ENCODE data around the gene AOC2.

The AOC2 gene, protein sequence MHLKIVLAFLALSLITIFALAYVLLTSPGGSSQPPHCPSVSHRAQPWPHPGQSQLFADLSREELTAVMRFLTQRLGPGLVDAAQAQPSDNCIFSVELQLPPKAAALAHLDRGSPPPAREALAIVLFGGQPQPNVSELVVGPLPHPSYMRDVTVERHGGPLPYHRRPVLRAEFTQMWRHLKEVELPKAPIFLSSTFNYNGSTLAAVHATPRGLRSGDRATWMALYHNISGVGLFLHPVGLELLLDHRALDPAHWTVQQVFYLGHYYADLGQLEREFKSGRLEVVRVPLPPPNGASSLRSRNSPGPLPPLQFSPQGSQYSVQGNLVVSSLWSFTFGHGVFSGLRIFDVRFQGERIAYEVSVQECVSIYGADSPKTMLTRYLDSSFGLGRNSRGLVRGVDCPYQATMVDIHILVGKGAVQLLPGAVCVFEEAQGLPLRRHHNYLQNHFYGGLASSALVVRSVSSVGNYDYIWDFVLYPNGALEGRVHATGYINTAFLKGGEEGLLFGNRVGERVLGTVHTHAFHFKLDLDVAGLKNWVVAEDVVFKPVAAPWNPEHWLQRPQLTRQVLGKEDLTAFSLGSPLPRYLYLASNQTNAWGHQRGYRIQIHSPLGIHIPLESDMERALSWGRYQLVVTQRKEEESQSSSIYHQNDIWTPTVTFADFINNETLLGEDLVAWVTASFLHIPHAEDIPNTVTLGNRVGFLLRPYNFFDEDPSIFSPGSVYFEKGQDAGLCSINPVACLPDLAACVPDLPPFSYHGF

DNA sequence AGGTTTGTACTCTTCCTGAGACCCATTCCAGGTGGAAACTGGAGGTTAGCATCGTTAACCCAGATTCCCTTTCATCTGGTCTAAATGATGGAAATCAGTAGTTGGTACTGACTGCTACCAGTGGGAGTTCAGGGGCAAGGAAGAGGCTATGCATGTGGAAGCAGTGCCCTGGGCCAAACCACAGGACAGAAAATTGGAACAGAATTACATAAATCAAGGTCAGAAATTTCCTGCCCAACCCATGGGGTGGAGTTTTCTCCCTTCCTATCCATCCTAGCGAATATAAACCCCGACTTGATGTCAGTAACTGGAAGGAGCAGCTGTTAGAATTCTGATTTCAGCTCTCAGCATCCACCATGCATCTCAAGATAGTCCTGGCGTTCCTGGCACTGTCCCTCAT lies at the start of gene AOC2:
Gene AOC2, plus strand, starts transcription at position 310 of the 400 bp plus-strand sequence. Its CDS starts 47 bp downstream, at position 357.
- no peak for DNase-seq

DNA sequence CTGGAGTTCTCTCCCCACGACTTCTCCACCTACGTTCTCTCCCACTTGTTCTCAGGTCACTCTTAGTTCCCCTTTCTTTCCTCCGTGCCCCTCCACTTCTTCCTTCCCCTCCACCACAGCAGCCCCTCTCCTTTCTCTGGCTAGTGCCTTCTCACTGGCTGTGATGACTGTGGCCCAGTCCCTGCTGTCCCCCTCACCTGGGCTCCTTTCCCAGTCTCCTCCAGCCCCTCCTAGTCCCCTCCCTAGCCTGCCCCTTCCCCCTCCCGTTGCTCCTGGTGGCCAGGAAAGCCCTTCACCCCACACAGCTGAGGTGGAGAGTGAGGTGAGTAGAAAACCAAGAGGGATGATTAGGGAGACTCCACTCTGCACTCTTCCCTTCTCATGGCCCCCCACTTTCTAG lies 49.3 kb upstream of the AOC2 start:
- no peak for DNase-seq

DNA sequence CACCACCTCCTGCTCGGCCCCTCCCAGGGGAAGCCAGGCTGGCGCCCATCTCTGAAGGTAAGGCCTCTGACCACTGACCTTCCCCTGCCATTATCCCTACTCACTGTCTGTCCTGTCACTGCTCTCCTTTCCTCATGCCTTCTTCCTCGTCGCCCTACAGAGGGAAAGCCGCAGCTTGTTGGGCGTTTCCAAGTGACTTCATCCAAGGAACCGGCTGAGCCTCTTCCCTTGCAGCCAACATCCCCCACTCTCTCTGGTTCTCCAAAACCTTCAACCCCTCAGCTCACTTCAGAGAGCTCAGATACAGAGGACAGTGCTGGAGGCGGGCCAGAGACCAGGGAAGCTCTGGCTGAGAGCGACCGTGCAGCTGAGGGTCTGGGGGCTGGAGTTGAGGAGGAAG lies 48.9 kb upstream of the AOC2 start:
- no peak for DNase-seq

DNA sequence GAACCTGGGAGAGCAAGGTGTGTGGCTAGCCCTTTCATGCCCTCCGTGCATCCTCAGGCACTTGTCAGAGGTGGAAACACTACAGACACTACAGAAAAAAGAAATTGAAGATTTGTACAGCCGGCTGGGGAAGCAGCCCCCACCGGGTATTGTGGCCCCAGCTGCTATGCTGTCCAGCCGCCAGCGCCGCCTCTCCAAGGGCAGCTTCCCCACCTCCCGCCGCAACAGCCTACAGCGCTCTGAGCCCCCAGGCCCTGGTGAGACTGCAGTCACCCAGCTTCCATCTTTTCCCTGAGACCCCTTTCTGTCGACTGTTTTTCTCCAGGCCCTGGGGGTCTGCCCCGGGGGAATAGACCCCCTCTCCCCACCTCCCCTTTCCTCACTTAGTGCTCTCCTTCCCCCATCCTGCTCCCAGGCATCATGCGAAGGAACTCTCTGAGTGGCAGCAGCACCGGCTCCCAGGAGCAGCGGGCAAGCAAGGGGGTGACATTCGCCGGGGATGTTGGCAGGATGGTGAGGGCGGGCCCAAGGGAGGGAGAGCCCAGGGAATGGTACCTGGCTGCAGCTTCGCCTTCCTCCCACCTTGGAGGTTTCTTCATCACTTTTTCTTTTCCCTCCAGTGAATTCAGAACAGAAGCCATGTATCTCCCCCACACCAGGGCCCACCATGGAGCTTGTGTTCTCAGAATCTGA lies 48.2 kb upstream of the AOC2 start:
- no peak for DNase-seq

DNA sequence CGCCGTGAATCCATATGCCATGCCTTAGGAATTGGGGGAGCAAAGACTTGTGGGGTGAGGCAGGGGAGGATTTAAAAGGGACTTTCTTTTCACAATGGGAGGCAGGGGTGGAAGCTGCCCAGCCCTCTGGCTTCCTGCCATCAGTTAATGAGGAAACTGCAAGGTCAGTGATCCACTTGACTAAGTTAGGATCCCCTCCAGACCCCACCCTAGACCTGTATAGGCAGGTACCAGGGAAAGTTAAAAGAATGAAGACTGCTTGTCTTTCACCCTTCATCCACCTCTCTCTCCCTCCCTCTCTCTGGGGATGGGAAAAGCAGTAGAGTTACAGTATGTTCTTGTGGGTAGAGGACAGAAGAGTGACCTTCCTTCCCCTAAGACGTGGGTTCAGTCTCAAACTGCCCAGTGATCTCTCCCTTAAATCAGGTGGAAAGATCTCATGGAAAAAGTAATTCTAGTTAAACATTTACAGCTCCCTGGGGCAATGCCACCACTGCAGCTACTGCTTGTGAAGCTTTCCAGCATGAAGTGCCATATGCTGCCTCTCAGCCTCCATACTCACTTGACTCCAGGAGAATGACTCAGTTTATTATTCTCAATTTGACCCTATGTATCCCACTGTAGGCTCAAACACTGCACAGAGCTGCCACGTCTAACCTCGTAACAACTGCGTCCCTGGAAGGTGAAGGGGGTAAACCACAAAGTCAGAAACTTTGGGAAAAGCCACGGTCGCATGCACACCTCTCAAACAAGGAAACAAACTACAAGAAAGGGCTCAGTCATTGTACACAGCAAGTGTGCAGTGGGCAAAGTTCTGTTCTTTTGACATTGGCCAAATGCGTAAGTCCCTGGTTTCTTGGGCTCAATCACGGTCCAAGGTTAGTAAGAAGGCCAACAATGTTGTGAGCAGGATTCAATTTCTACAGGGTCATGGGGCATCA lies 47.0 kb upstream of the AOC2 start:
- DNase-seq: no peak

DNA sequence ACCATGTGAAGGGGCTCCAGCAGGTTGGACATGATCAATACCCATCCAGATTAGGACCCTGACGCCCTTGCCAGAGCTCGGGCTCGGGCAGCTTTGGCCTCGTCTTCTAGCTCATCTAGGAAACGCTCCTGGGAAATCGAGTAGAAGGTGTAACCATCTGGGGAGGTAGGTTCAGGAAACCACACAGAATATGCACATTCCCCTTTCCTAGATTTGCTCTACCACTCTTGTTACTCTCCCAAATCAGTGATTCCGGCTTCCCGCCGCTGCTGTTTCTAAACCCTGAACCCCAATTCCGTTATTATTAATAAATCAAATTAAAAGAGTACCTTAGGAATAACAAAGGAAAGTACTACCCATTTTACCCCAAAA lies 46.4 kb upstream of the AOC2 start:
- DNase-seq: no peak

DNA sequence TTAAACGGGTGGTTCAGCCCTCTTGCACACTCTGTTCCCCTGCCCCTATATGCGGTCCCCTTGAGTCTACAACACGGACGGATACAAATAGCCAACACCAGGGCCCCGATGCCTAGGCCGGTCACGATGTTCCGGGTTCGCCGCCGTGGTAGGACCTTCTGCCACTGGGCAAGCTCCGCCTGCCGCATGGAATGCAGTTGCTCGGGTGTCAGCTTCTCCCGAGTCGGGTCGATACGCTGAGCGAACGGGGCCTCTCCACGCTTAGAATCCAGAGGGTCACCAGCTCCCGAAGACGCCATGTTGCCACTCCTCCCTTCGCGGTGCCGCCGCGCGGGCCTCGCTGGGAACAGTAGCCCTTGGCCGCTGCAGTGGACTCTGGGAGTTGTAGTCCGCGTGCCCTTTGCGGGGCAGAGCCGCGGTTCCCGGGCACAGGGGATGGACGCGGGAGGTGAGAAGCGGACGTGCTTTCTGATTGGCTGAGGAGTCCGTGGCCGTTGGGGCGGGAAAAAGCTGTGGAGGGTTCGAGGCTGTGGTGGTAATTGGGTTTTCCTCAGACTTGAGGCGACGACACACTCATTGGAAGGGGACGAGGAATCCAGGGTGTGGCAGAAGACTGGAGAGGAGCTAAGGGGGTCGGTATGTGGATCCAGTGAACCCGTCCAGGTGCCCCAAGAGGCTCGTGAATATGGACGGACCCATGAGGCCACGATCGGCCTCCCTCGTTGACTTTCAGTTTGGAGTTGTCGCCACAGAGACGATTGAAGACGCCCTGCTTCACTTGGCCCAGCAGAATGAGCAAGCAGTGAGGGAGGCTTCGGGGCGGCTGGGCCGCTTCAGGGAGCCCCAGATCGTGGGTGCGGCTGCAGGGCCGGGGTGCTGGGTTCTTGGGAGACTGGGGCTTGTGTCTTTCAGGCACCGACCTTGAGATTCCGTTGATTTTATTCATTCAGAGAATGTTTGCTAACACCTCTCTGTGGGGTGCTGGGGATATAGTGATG lies 45.7 kb upstream of the AOC2 start, which contains the start of the genes CNTD1 and COA3:
Gene CNTD1, plus strand, starts transcription at position 479 of the 998 bp plus-strand sequence. Its CDS starts 207 bp downstream, at position 686.
Gene COA3, minus strand, starts transcription at position 322 of the 998 bp plus-strand sequence. Its CDS starts 23 bp downstream, at position 299.
- DNase-seq: peak; percentile 72

DNA sequence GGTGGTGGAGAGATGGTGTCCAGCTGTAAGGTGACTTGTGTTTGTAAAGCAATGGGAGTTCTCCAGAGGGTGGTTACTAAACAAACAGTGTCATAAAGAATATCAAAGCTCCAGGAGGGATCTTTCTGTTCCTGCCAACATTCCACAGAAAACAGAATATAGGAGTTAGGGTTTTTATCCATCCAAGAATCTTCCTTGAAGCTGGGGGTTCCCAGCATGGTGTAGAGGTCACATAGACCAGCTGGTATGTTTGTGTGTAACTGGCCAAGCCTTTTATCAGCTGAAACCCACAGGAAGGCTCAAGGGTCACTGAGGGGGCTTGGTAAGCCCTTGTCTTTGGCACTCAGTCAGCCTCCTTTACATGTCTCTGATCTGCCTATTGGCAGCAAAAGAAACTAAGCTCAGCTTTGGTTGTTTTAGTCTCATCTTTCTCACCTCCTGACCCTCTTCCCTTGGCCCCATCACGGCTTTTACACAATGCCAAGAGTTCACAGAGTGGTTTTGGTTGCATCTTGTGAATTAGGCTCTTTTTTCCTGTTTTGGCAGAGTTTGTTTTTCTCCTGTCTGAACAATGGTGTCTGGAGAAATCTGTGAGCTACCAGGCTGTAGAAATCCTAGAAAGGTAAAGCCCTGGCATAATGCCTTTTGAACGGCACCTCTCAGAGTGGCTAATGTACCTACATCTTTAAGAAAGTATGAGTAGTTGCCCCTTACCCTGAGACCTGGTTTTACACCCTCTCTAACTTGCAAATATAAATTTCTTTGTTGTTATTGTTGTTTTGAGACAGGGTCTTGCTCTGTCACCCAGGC lies 41.1 kb upstream of the AOC2 start:
- no peak for DNase-seq

DNA sequence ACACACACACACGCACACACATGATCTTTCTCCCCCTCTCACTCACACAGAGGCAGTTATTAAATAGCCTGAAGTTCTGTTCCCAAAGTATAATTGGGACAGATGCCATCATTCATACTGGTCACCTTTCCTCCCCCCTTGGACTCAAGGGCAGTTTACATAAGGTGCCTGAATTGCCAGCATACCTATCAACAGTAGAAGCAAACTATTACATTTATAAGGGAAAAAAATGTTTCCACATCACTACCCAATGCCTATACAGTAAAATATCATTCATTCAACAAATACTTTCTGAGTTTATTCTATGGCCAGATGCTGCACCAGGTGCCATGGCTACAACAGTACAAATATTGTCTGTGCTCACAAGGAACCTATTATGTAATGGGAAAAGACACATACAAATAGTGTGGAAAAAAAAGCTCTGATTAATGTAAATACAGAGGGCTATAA lies 39.4 kb upstream of the AOC2 start:
- DNase-seq: no peak

DNA sequence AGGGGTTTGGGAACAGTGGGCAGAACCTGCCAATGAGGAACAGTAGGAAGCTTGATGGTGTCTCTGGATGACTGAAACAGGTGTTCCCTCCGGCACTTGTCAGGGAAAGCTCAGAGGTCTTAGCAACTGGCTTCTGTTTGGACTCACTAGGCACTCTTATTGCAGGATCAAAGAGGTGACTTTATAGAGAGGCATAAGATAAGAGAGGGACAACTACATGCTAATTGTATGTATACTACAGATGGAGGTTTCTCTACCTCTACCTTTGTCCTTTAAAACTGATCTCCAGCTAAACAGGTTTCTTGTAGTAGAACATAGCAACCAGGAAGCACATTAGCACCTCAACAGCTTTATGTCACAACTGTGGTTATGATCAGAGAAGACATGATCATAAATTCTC lies 38.1 kb upstream of the AOC2 start:
- no peak for DNase-seq

DNA sequence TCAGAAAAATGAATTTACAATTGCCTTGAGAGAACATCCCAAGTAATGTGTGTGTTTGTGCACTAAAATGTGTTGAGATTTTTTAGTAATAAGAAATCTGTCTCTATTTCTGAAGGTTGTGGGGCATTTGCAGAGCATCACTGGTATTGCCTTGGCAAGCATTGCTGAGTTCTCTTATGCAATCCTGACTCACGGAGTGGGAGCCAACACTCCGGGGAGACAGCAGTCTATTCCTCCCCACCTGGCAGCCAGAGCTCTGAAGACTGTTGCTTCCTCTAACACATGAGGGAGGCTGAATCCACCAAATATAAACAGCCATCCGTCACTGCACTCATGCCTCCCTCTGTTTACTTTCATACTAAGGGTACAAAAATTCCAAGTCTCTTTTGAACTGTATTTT lies 35.1 kb upstream of the AOC2 start:
- DNase-seq: no peak

DNA sequence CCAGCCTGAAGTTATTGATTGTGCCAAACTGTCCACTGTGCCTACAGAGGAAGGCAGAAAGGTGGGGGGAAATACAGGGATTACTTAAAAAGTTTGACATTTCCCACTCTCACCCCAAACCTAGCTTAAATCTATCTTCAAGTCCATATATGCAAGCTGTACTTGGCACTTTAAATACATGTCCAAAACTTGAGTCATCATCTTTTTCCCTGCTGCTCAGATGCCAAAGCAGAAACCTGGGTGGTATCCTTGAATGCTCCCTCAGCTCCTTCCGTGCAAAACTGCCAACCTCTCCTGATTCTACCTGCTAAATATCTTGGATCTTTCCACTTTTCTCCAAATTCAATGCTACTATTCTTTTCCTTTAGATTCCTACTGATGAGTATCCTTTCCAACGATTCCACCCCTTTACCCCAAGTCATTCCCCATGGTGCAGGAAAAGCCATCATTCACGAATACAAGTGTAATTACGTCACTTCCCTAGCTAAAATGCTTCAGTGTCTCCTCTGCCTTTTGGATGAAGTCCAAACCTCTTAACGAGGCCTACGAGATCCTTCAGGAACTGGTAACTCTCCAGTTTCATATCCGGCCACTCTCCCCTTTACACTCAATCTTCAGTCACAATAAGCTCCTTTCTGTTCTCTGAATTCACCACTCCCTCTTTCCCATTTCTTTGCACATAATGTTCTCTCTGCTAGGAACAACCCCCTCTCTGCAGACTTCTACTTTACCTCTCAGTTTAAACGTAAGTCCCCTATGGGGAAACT lies 29.6 kb upstream of the AOC2 start:
- DNase-seq: no peak

DNA sequence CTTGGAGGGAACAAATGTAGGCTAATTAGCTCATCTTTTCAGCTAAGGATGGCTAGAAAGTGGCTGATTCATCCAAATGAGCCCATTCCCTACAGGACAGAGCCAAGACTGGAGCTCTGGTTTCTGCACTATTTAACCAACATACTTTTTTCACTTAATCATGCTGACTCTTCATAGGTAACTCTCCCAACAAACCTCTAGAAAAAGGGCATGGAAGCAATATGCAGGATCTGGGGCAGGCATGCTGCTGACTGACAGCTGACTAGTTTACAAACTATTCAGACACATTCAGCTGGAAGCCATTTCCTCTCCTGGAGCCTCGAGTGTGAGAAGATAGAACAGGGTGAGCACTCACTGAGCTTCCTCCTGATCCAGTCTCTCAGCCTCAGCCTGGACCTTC lies 26.5 kb upstream of the AOC2 start:
- DNase-seq: no peak

DNA sequence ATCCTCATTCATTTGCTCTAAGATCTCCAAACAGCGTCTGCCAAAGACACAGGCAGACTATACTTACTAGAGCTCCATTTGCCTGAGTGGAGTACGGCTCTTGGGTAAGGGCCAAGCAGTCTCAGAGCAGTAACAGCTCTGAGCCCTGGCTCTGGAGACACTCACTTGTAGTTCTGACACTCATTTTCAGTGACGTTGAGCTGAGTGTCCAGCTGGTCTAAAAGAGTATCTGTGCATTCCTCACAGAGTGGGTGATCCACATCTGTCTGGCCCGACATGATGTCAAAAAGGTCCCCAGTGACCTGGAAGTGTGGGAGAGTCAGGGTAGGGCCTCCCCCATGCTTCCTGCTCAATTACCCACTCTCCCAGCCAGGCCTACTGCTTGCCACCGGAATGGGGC lies 26.0 kb upstream of the AOC2 start:
- DNase-seq: no peak

DNA sequence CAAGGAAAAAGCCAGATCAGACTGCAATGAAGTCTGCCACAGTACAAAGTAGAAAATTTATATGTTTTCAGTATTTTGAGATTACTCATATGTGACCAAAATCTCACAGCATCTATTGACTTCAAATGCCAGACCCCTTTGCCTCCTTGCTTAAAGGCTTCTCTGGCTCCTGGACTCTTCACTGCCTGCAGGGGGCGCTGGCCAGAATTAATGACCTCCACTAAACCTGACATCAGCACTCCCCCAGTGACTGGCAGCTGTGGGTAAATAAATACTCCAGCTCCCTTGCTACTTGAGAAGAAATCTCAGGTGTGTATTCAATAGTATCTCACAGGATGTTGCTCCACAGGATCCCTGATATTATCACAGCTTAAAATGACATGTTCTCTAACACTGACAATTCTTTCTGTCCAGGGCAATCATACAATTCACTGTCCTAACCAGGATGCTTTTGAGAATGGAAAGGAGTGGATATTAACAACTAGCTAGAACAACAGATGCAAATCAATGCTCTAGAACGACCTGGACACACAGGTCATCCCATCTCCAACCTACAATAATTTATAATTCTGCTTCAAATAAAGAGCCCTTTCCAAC lies 24.3 kb upstream of the AOC2 start:
- peak; percentile 61 for DNase-seq

DNA sequence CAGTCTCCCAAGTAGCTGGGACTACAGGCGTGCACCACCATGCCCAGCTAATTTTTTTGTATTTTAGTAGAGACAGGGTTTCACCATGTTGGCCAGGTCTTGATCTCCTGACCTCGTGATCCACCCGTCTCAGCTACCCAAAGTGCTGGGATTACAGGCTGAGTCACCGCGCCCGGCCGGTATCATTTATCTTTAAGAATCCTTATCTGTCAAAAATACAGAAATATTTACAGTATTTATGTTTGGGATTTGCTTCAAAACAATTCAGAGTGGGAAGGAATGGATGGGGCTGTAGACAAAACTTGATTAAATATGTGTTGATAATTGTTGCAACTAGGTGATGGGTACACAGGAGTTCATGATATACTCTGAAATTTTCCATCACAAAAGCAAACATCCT lies 23.2 kb upstream of the AOC2 start:
- DNase-seq: no peak

DNA sequence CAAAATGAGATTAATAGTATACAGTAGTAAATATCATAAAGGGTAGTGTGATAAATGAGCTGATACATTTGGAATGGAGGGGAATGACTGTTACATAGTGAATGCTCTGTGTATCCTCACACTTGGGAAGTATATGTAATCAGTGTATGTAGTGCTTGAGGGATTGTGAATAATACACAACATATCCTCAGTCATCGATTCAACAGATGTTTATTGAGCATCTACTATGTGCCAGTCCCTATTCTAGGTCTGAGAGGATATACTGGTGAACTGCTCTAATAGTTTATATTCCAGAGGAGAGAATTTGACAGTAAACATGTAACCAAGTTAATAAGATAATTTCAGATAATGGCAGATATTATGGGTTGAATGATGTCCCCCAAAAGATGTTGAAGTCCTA lies 16.9 kb upstream of the AOC2 start:
- DNase-seq: no peak

DNA sequence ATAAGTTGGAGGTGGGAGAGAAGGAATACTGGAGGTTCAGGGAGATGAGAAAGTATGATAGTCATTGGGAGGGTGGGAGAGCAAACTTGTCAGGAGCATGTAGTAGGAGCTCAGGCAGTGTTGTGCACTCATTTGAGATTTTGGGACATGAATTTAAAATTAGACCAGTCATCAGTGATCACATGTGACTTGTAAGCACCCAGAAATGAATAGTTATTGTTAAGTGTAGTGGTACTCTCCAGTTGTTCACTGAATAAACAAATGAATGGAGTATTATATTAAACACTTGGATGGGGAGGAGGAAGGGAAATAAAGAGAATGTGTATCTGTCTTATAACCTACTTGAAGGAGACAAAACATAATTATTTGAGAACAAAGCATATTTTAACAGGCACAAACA lies 13.4 kb upstream of the AOC2 start:
- DNase-seq: no peak

Data from stimulated activated naive CD4-positive, alpha-beta T cell treated with Interleukin-2 at 50 U/mL for 16 hours (primary cell).